Measurements from ENCODE around the gene ADPRHL1.

Gene ADPRHL1

DNA sequence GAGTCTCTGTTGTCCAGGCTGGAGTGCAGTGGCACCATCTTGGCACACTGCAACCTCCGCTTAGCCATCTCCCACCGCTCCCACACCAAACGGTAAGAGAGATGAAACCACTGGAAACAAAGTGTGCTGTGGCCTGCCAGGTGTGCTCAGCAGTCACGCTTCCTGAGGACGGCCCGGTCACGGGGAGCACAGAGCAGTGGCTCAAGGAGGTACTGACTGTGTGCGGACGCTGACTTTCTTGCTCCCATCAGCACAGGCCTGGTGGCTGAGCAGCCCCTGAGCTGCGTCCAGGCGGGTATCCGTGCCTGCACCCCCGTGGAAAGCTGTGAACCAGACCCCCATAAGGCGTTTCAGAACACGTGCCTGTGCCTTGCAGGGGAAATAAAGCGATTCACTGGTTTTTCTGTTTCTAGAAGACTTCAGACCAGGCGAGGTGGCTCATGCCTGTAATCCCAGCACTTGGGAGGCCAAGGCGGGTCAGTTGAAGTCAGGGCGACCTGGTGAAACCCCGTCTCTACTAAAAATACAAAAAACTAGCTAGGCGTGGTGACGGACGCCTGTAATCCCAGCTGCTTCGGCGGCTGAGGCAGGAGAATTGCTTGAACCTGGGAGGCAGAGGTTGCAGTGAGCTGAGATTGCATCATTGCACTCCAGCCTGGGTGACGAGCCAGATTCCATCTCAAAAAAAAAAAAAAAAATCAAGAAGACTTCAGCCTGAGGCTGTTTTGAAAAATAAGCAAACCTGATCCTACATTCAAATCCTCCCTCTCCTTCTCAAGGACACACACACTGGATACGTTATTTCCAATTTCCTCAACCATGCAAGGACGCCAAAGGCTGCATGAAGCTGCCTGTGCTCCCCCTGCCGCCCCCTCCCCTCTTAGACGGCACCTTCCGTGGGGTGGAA is 25.5 kb downstream of the ADPRHL1 start:
- Histone ChIP-seq H3K9ac (ENCODE audit: low read length) (no peak overlapping the region), H3K4me1 (ENCODE audit: low read length) (peaks cover 28% of the 10 kb centered on the region), H3K27ac (ENCODE audit: low read length) (no peak overlapping the region), H3K36me3 (replicated peaks; ENCODE audit: insufficient read depth, low read length) (no peaks in the 10 kb centered on the region), H2AFZ (ENCODE audit: low read length) (no peak overlapping the region), H4K20me1 (ENCODE audit: insufficient read depth, low read length) (no peaks in the 10 kb centered on the region), H3F3A (ENCODE audit: insufficient read depth, low read length) (peaks cover 13% of the 10 kb centered on the region; the same call in 1 of the 2 replicates), H3K9me2 (replicated peaks; ENCODE audit: insufficient read depth, low read length) (no peaks in the 10 kb centered on the region), H3K79me2 (ENCODE audit: low read length) (no peaks in the 10 kb centered on the region), H3K27me3 (replicated peaks; ENCODE audit: insufficient read depth, low read length) (peaks cover 29% of the 10 kb centered on the region), H3K4me3 (ENCODE audit: low read length) (no peak overlapping the region), H3K9me3 (replicated peaks; ENCODE audit: insufficient read depth, low read length) (no peaks in the 10 kb centered on the region), H3K4me2 (ENCODE audit: low read depth, low read length) (no peak overlapping the region; the same call in 1 of the 2 replicates)
- no peak for TF ChIP-seq EZH2 (optimal IDR thresholded peaks at IDR 0.05; ENCODE audit: low read depth, low read length)
- no peak for TF ChIP-seq EZH2phosphoT487 (IDR thresholded peaks at IDR 0.05; ENCODE audit: low read length)
- TF ChIP-seq CTCF (IDR thresholded peaks at IDR 0.05; ENCODE audit: low read length), result no peak
- peak; percentile 31 for DNase-seq

DNA sequence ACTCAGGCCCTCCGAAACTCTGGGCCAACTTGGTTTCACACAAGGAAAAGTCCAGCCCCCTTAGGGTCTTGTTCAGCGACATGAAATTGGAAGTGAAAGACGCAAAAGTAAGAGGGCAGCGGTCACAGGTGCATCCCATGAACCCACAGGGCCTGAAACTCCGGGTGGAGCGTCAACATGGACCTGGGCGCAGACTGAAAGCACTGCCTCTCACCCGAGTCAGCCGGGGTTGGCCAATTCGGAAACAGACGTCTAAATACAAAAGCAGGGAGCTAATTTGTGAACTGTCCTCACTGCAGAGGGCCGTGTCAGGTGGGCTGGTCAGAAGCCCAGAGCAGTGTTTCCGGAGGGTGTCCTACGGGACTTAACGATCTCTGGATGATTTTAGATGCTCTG is 26.7 kb downstream of the ADPRHL1 start:
- Histone ChIP-seq H3K4me2 (ENCODE audit: low read depth, low read length) (peak overlapping the region; percentile 60), H3K27me3 (replicated peaks; ENCODE audit: insufficient read depth, low read length) (peaks cover 39% of the 10 kb centered on the region), H4K20me1 (ENCODE audit: insufficient read depth, low read length) (no peaks in the 10 kb centered on the region), H3K9me3 (replicated peaks; ENCODE audit: insufficient read depth, low read length) (no peaks in the 10 kb centered on the region), H2AFZ (ENCODE audit: low read length) (no peak overlapping the region), H3F3A (ENCODE audit: insufficient read depth, low read length) (peaks cover 13% of the 10 kb centered on the region; the same call in 1 of the 2 replicates), H3K36me3 (replicated peaks; ENCODE audit: insufficient read depth, low read length) (no peaks in the 10 kb centered on the region), H3K4me3 (ENCODE audit: low read length) (peak overlapping the region; percentile 25; the same call in 1 of the 2 replicates), H3K9me2 (replicated peaks; ENCODE audit: insufficient read depth, low read length) (no peaks in the 10 kb centered on the region), H3K27ac (ENCODE audit: low read length) (peak overlapping the region; percentile 22; the same call in 1 of the 2 replicates), H3K79me2 (ENCODE audit: low read length) (no peaks in the 10 kb centered on the region), H3K4me1 (ENCODE audit: low read length) (peaks cover 28% of the 10 kb centered on the region), H3K9ac (ENCODE audit: low read length) (no peak overlapping the region)
- TF ChIP-seq CTCF (IDR thresholded peaks at IDR 0.05; ENCODE audit: low read length) (no peak), EZH2phosphoT487 (IDR thresholded peaks at IDR 0.05; ENCODE audit: low read length) (no peak), EZH2 (optimal IDR thresholded peaks at IDR 0.05; ENCODE audit: low read depth, low read length) (no peak)
- peak; percentile 91 for DNase-seq

GRCh38 chr13:113425941-113426590 is 27.2 kb downstream of the ADPRHL1 start:
- H3K4me3 ChIP-seq (ENCODE audit: low read length), result peak overlapping the region; percentile 25; the same call in 1 of the 2 replicates
- H3K9me2 ChIP-seq (replicated peaks; ENCODE audit: insufficient read depth, low read length), result no peaks in the 10 kb centered on the region
- no peaks in the 10 kb centered on the region for H3K79me2 ChIP-seq (ENCODE audit: low read length)
- peaks cover 40% of the 10 kb centered on the region for H3K27me3 ChIP-seq (replicated peaks; ENCODE audit: insufficient read depth, low read length)
- H3K36me3 ChIP-seq (replicated peaks; ENCODE audit: insufficient read depth, low read length), result no peaks in the 10 kb centered on the region
- H4K20me1 ChIP-seq (ENCODE audit: insufficient read depth, low read length), result no peaks in the 10 kb centered on the region
- peaks cover 28% of the 10 kb centered on the region for H3K4me1 ChIP-seq (ENCODE audit: low read length)
- no peaks in the 10 kb centered on the region for H3K9me3 ChIP-seq (replicated peaks; ENCODE audit: insufficient read depth, low read length)
- no peak overlapping the region for H3K9ac ChIP-seq (ENCODE audit: low read length)
- peak overlapping the region; percentile 22; the same call in 1 of the 2 replicates for H3K27ac ChIP-seq (ENCODE audit: low read length)
- no peak overlapping the region for H2AFZ ChIP-seq (ENCODE audit: low read length)
- TF ChIP-seq CTCF (IDR thresholded peaks at IDR 0.05; ENCODE audit: low read length) (no peak), EZH2 (optimal IDR thresholded peaks at IDR 0.05; ENCODE audit: low read depth, low read length) (no peak)
- peak overlapping the region; percentile 60 for H3K4me2 ChIP-seq (ENCODE audit: low read depth, low read length)
- DNase-seq, result peak; percentile 14
- peaks cover 13% of the 10 kb centered on the region; the same call in 1 of the 2 replicates for H3F3A ChIP-seq (ENCODE audit: insufficient read depth, low read length)

Measured in MM.1S (cell line).